ENCODE measurements around the gene CACNA2D4. TPM values are rescaled to one million over a fixed set of nuclear protein-coding genes. Genes with fewer than 3 reads are reported as not detected.
A peak's percentile ranks its signal among the peaks of the same experiment; 100 is the strongest.

Gene CACNA2D4
- total and polyA plus RNA-seq, 2 of the 13 experiments (the other 11 are each of a cell fraction or from before 2014, with no cell fraction given): 14.2 to 136 TPM

GRCh38 chr12:1795785-1796514 is 122.5 kb downstream of the CACNA2D4 start (continued):
- TF ChIP-seq TMF1 (CRISPR knock-in tag; IDR thresholded peaks at IDR 0.05; ENCODE audit: low read depth) (peak; percentile 81; the same call in 1 of the 2 replicates), THAP7 (CRISPR knock-in tag; IDR thresholded peaks at IDR 0.05) (0 out of 2 replicates have a peak, but pooled peaks have one; percentile 7), NR1H2 (CRISPR knock-in tag; IDR thresholded peaks at IDR 0.05; ENCODE audit: borderline replicate concordance, low read depth) (no peak), MBD4 (IDR thresholded peaks at IDR 0.05; ENCODE audit: borderline replicate concordance, low read length) (no peak), ZNF816 (CRISPR knock-in tag; IDR thresholded peaks at IDR 0.05; ENCODE audit: borderline replicate concordance) (no peak), RAD51 (IDR thresholded peaks at IDR 0.05; ENCODE audit: borderline replicate concordance) (no peak), DPF2 (CRISPR knock-in tag; IDR thresholded peaks at IDR 0.05; ENCODE audit: borderline replicate concordance, low read depth) (no peak), ZBTB33 (CRISPR knock-in tag; IDR thresholded peaks at IDR 0.05) (peak; percentile 56), KLF12 (CRISPR knock-in tag; IDR thresholded peaks at IDR 0.05; ENCODE audit: borderline replicate concordance) (peak; percentile 67; the same call in 1 of the 2 replicates), IKZF4 (CRISPR knock-in tag; IDR thresholded peaks at IDR 0.05; ENCODE audit: borderline replicate concordance, low read depth, not compliant biosample characterization) (no peak), NR2F6 (IDR thresholded peaks at IDR 0.05) (no peak), NR2F6 (CRISPR knock-in tag; IDR thresholded peaks at IDR 0.05) (no peak), ZNF274 (CRISPR knock-in tag; IDR thresholded peaks at IDR 0.05) (0 out of 2 replicates have a peak, but pooled peaks have one; percentile 7), MTF2 (CRISPR knock-in tag; IDR thresholded peaks at IDR 0.05; ENCODE audit: borderline replicate concordance) (0 out of 2 replicates have a peak, but pooled peaks have one; percentile 34)
- TF ChIP-seq, protein P1, sequence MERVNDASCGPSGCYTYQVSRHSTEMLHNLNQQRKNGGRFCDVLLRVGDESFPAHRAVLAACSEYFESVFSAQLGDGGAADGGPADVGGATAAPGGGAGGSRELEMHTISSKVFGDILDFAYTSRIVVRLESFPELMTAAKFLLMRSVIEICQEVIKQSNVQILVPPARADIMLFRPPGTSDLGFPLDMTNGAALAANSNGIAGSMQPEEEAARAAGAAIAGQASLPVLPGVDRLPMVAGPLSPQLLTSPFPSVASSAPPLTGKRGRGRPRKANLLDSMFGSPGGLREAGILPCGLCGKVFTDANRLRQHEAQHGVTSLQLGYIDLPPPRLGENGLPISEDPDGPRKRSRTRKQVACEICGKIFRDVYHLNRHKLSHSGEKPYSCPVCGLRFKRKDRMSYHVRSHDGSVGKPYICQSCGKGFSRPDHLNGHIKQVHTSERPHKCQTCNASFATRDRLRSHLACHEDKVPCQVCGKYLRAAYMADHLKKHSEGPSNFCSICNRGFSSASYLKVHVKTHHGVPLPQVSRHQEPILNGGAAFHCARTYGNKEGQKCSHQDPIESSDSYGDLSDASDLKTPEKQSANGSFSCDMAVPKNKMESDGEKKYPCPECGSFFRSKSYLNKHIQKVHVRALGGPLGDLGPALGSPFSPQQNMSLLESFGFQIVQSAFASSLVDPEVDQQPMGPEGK (CRISPR knock-in tag; IDR thresholded peaks at IDR 0.05): 0 out of 2 replicates have a peak, but pooled peaks have one; percentile 20
- TF ChIP-seq, protein P2, sequence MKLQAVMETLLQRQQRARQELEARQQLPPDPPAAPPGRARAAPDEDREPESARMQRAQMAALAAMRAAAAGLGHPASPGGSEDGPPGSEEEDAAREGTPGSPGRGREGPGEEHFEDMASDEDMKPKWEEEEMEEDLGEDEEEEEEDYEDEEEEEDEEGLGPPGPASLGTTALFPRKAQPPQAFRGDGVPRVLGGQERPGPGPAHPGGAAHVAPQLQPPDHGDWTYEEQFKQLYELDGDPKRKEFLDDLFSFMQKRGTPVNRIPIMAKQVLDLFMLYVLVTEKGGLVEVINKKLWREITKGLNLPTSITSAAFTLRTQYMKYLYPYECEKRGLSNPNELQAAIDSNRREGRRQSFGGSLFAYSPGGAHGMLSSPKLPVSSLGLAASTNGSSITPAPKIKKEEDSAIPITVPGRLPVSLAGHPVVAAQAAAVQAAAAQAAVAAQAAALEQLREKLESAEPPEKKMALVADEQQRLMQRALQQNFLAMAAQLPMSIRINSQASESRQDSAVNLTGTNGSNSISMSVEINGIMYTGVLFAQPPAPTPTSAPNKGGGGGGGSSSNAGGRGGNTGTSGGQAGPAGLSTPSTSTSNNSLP (IDR thresholded peaks at IDR 0.05; ENCODE audit: low read depth, low read length): no peak
- TF ChIP-seq, protein P3, sequence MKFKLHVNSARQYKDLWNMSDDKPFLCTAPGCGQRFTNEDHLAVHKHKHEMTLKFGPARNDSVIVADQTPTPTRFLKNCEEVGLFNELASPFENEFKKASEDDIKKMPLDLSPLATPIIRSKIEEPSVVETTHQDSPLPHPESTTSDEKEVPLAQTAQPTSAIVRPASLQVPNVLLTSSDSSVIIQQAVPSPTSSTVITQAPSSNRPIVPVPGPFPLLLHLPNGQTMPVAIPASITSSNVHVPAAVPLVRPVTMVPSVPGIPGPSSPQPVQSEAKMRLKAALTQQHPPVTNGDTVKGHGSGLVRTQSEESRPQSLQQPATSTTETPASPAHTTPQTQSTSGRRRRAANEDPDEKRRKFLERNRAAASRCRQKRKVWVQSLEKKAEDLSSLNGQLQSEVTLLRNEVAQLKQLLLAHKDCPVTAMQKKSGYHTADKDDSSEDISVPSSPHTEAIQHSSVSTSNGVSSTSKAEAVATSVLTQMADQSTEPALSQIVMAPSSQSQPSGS (CRISPR knock-in tag; IDR thresholded peaks at IDR 0.05): no peak
- TF ChIP-seq, protein P4, sequence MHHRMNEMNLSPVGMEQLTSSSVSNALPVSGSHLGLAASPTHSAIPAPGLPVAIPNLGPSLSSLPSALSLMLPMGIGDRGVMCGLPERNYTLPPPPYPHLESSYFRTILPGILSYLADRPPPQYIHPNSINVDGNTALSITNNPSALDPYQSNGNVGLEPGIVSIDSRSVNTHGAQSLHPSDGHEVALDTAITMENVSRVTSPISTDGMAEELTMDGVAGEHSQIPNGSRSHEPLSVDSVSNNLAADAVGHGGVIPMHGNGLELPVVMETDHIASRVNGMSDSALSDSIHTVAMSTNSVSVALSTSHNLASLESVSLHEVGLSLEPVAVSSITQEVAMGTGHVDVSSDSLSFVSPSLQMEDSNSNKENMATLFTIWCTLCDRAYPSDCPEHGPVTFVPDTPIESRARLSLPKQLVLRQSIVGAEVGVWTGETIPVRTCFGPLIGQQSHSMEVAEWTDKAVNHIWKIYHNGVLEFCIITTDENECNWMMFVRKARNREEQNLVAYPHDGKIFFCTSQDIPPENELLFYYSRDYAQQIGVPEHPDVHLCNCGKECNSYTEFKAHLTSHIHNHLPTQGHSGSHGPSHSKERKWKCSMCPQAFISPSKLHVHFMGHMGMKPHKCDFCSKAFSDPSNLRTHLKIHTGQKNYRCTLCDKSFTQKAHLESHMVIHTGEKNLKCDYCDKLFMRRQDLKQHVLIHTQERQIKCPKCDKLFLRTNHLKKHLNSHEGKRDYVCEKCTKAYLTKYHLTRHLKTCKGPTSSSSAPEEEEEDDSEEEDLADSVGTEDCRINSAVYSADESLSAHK (CRISPR knock-in tag; IDR thresholded peaks at IDR 0.05; ENCODE audit: borderline replicate concordance): no peak
